ENCODE results near the gene C10orf90.

Gene C10orf90

DNA sequence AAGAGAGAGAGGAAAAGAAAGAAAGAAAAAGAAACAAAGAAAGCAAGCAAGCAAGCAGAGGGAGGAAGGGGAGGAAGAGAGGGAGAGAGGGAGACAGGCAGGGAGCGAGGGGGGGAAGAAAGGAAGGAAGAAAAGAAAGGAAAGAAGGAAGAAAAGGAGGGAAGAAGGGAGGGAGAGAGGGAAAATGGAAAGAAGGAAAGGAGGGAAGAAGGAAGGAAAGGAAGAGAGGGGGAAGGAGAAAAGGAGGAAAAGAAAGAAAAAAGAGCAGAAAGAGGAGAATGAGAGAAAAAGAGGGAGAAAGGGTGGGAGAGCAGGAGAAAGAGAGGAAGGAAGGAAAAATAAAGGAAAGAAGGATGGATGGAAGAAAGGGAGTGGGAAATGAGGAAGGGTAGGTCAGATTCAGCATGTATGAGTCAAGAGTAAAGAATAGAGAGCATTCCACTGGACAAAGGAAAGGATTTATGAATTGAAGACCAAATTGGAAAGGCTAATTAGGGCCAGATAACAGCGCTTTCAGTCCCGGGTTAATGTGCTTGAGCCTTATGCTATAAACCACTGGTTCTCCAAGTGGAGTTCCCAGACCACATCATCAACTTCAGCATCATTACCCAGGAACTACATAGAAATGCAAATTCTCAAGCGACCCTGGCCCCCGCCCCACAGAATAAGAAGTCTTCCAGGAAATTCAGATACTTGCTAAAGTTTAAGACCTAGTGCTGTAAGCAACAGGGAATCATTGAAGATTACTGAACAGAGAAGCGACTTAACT, 85.1 kb downstream of the C10orf90 start:
- TF ChIP-seq FOXK2 (IDR thresholded peaks at IDR 0.05): no peak
- no peak for TF ChIP-seq L3MBTL2 (conservative IDR thresholded peaks at IDR 0.05)
- CTCF ChIA-PET: no interaction called here
- no peak for DNase-seq (ENCODE audit: extremely low spot score)
- POLR2A ChIA-PET: no interaction called here

DNA sequence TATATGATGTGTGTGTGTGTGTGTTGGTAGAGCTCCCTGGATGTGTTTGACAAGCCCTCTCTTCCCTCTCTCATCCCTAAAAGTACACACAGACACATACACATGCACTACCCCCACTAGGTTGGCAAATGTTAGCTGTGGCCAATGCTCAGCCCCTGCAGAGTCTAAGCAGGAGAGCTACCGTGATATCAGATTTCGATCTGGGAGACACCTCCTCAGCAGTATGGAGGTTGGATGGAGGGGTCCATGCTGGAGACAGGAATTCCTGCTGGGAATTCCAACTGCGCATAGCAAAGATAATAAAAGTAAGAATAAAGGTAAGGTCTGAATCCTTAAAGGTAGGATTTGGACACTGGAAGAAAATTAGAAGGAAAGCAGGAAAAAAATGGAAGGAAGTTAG, 85.7 kb downstream of the C10orf90 start:
- POLR2A ChIA-PET: no interaction called here
- TF ChIP-seq CTBP1 (IDR thresholded peaks at IDR 0.05; ENCODE audit: borderline replicate concordance) (no peak), SP1 (IDR thresholded peaks at IDR 0.05) (no peak), L3MBTL2 (conservative IDR thresholded peaks at IDR 0.05) (no peak), FOXM1 (IDR thresholded peaks at IDR 0.05; ENCODE audit: borderline replicate concordance) (no peak), BHLHE40 (IDR thresholded peaks at IDR 0.05; ENCODE audit: borderline replicate concordance) (no peak), HDGF (IDR thresholded peaks at IDR 0.05; ENCODE audit: borderline replicate concordance) (no peak), FOXA1 (IDR thresholded peaks at IDR 0.05) (no peak), LEF1 (IDR thresholded peaks at IDR 0.05; ENCODE audit: borderline replicate concordance) (no peak), ZNF384 (IDR thresholded peaks at IDR 0.05) (no peak), SUZ12 (IDR thresholded peaks at IDR 0.05) (no peak), PKNOX1 (IDR thresholded peaks at IDR 0.05) (no peak), ARNT (IDR thresholded peaks at IDR 0.05) (no peak), FOXK2 (IDR thresholded peaks at IDR 0.05) (no peak), TARDBP (IDR thresholded peaks at IDR 0.05) (no peak), ELF4 (IDR thresholded peaks at IDR 0.05) (no peak)
- CTCF ChIA-PET: no interaction called here
- no peak for DNase-seq (ENCODE audit: extremely low spot score)

DNA sequence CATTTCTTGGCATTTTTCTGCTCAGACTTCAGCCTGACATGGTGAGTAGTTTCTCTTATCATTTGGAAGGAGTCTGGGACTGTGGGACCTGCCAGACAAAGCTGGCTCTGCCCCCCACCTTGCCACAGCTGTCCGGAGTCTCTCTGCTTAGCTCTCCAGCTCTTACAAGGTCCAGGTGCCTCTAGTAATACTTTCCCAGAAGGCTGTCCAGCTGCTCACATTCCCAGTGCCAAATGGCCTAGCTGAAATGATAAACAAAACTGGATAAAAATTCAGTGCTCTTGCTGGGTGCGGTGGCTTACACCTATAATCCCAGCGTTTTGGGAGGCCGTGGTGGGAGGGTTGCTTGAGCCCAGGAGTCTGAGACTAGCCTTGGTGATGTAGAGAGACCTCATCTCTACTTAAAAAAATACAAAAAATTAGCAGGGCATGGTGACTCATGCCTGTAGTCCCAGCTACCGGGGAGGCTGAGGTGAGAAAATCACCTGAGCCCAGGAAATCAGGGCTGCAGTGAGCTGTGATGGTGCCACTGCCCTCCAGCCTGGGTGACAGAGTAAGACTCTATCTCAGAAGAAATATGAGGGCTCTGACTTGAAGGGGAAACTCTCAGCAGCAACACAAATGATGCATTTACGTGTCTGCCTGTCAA, 86.8 kb downstream of the C10orf90 start:
- POLR2A ChIA-PET: no interaction called here
- DNase-seq (ENCODE audit: extremely low spot score): no peak
- TF ChIP-seq CTBP1 (IDR thresholded peaks at IDR 0.05; ENCODE audit: borderline replicate concordance): no peak
- TF ChIP-seq FOXK2 (IDR thresholded peaks at IDR 0.05): no peak
- TF ChIP-seq PKNOX1 (IDR thresholded peaks at IDR 0.05): no peak
- TF ChIP-seq ELF4 (IDR thresholded peaks at IDR 0.05): no peak
- no peak for TF ChIP-seq LEF1 (IDR thresholded peaks at IDR 0.05; ENCODE audit: borderline replicate concordance)
- TF ChIP-seq SUZ12 (IDR thresholded peaks at IDR 0.05): no peak
- no peak for TF ChIP-seq NFRKB (IDR thresholded peaks at IDR 0.05)
- TF ChIP-seq FOXM1 (IDR thresholded peaks at IDR 0.05; ENCODE audit: borderline replicate concordance): no peak
- no peak for TF ChIP-seq BHLHE40 (IDR thresholded peaks at IDR 0.05; ENCODE audit: borderline replicate concordance)
- TF ChIP-seq ARNT (IDR thresholded peaks at IDR 0.05): no peak
- no peak for TF ChIP-seq L3MBTL2 (conservative IDR thresholded peaks at IDR 0.05)
- TF ChIP-seq FOXA1 (IDR thresholded peaks at IDR 0.05): no peak
- TF ChIP-seq TARDBP (IDR thresholded peaks at IDR 0.05): no peak
- TF ChIP-seq ZNF384 (IDR thresholded peaks at IDR 0.05): no peak
- TF ChIP-seq SP1 (IDR thresholded peaks at IDR 0.05): no peak
- no peak for TF ChIP-seq HDGF (IDR thresholded peaks at IDR 0.05; ENCODE audit: borderline replicate concordance)
- CTCF ChIA-PET: no interaction called here

- no peak for DNase-seq (ENCODE audit: extremely low spot score)
- TF ChIP-seq BHLHE40 (IDR thresholded peaks at IDR 0.05; ENCODE audit: borderline replicate concordance) (no peak), FOXM1 (IDR thresholded peaks at IDR 0.05; ENCODE audit: borderline replicate concordance) (no peak), PKNOX1 (IDR thresholded peaks at IDR 0.05) (no peak), HDGF (IDR thresholded peaks at IDR 0.05; ENCODE audit: borderline replicate concordance) (no peak), FOXA1 (IDR thresholded peaks at IDR 0.05) (no peak), ZNF384 (IDR thresholded peaks at IDR 0.05) (no peak), SUZ12 (IDR thresholded peaks at IDR 0.05) (no peak), FOXK2 (IDR thresholded peaks at IDR 0.05) (no peak), CTBP1 (IDR thresholded peaks at IDR 0.05; ENCODE audit: borderline replicate concordance) (no peak), SP1 (IDR thresholded peaks at IDR 0.05) (no peak), ARNT (IDR thresholded peaks at IDR 0.05) (no peak), LEF1 (IDR thresholded peaks at IDR 0.05; ENCODE audit: borderline replicate concordance) (no peak), TARDBP (IDR thresholded peaks at IDR 0.05) (no peak), ELF4 (IDR thresholded peaks at IDR 0.05) (no peak), NFRKB (IDR thresholded peaks at IDR 0.05) (no peak), L3MBTL2 (conservative IDR thresholded peaks at IDR 0.05) (no peak)
- ChIA-PET POLR2A (no interaction called here), CTCF (interaction anchor here (0.6 kb wide), 1 partner anchor 11 kb away, joined by 3 read pairs; no protein-coding TSS in a partner anchor)
These were observed 88.8 kb downstream of the C10orf90 start for GRCh38 chr10:126581648-126582046.

DNA sequence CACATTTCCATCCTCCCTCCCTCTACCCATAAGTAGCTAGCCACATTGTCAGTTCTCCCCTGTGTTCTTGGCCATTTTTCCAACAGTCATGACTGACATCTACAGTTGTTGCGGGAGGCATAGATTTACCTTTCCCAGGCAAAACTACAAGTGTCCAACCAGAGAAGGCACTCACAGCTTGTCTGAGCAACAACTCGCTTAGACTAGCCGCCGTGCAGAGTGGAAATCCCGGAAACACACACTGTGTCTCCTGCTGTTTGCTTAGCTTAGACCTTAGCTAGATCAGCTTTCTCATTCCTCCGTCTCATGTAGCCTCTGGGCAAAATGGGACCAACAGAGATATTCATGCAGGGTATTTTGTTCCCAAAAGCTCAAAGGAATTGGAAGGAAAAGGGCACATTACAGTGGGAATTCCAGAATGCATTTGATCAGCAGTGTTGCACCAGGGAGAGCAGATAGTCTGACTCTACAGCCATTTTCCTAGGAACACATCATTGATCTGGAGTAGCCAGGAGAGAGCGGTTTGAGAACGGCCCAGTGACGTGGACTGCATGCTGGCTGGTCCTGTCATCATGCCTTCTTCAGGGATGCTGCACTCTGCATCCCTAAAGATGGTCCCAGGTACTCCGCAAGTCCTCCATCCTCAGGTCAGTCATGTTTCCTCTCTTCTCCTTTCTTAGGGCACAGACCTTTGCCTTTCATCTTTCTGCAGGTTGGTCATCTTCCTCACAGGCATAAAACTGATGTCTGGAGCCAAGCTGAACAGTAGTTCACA, 89.4 kb downstream of the C10orf90 start:
- no peak for DNase-seq (ENCODE audit: extremely low spot score)
- POLR2A ChIA-PET: no interaction called here
- CTCF ChIA-PET: interaction anchor here (0.6 kb wide), 1 partner anchor 10 kb away, joined by 3 read pairs; no protein-coding TSS in a partner anchor
- TF ChIP-seq PKNOX1 (IDR thresholded peaks at IDR 0.05): no peak

Data from HEK293T (cell line).